ENCODE data around the gene SLC22A15.
A peak's percentile ranks its signal among the peaks of the same experiment; 100 is the strongest.

The SLC22A15 gene

DNA sequence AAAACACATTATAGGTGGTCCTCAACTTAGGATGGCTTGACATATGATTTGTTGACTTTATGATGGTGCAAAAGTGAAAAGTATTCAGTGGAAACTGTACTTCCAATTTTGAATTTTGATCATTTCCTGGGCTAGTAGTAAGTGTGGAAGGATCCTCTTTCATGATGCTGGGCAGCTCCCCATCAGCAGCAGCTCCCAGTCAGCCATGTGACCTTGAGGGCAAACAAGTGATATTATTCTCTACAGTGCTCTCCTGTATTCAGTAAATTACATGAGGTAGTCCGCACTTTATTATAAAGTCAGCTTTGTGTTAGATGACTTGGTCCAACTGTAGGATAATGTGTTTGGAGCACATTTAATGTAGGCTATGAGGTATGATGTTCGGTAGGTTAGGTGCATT is 36.4 kb downstream of the SLC22A15 start:
- no peak for TF ChIP-seq CTCF (IDR thresholded peaks at IDR 0.05; ENCODE audit: insufficient read depth, low read length, poor library complexity, severe bottlenecking)
- Histone ChIP-seq H3K4me3 (replicated peaks; ENCODE audit: low read depth, low read length) (no peak overlapping the region), H3K36me3 (ENCODE audit: control insufficient read depth, insufficient read depth, low read length) (no peaks in the 10 kb centered on the region), H3K27me3 (replicated peaks; ENCODE audit: control insufficient read depth, insufficient read depth, low read length) (no peaks in the 10 kb centered on the region)
- DNase-seq (ENCODE audit: extremely low read depth, insufficient read length): no peak

DNA sequence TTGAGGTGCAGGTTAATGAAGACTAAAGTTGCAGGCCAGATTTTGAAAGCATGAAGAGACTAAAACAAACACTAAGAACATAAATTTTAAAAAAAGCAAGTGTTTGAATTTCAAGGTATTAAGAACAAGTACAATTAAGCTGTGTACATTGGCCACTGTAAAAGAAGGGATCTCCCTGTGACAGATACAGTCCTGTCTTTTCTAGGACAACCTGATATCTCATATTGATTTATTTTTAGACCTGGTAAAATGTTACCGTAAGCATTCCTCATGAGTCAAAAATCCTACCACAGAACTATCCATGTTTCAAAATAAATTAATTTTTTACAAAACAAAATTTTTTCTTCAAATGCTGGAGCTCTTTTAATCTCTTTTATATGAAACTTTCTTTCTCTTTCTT is 39.4 kb downstream of the SLC22A15 start:
- Histone ChIP-seq H3K27me3 (replicated peaks; ENCODE audit: control insufficient read depth, insufficient read depth, low read length) (no peaks in the 10 kb centered on the region), H3K36me3 (ENCODE audit: control insufficient read depth, insufficient read depth, low read length) (no peaks in the 10 kb centered on the region), H3K4me3 (replicated peaks; ENCODE audit: low read depth, low read length) (no peak overlapping the region)
- DNase-seq (ENCODE audit: extremely low read depth, insufficient read length): no peak
- no peak for TF ChIP-seq CTCF (IDR thresholded peaks at IDR 0.05; ENCODE audit: insufficient read depth, low read length, poor library complexity, severe bottlenecking)

GRCh38 chr1:116018007-116018406 is 41.7 kb downstream of the SLC22A15 start:
- no peak for TF ChIP-seq CTCF (IDR thresholded peaks at IDR 0.05; ENCODE audit: insufficient read depth, low read length, poor library complexity, severe bottlenecking)
- no peaks in the 10 kb centered on the region for H3K27me3 ChIP-seq (replicated peaks; ENCODE audit: control insufficient read depth, insufficient read depth, low read length)
- H3K36me3 ChIP-seq (ENCODE audit: control insufficient read depth, insufficient read depth, low read length): no peaks in the 10 kb centered on the region
- H3K4me3 ChIP-seq (replicated peaks; ENCODE audit: low read depth, low read length): no peak overlapping the region
- DNase-seq (ENCODE audit: extremely low read depth, insufficient read length): no peak

- no peak for DNase-seq (ENCODE audit: extremely low read depth, insufficient read length)
- Histone ChIP-seq H3K4me3 (replicated peaks; ENCODE audit: low read depth, low read length) (no peak overlapping the region), H3K27me3 (replicated peaks; ENCODE audit: control insufficient read depth, insufficient read depth, low read length) (no peaks in the 10 kb centered on the region), H3K36me3 (ENCODE audit: control insufficient read depth, insufficient read depth, low read length) (no peaks in the 10 kb centered on the region)
- TF ChIP-seq CTCF (IDR thresholded peaks at IDR 0.05; ENCODE audit: insufficient read depth, low read length, poor library complexity, severe bottlenecking): no peak
These were observed 43.4 kb downstream of the SLC22A15 start for GRCh38 chr1:116019653-116020253.

GRCh38 chr1:116020668-116021272 is 44.5 kb downstream of the SLC22A15 start:
- H3K36me3 ChIP-seq (ENCODE audit: control insufficient read depth, insufficient read depth, low read length): no peaks in the 10 kb centered on the region
- TF ChIP-seq CTCF (IDR thresholded peaks at IDR 0.05; ENCODE audit: insufficient read depth, low read length, poor library complexity, severe bottlenecking): peak; percentile 90
- no peak for DNase-seq (ENCODE audit: extremely low read depth, insufficient read length)
- H3K27me3 ChIP-seq (replicated peaks; ENCODE audit: control insufficient read depth, insufficient read depth, low read length): no peaks in the 10 kb centered on the region
- H3K4me3 ChIP-seq (replicated peaks; ENCODE audit: low read depth, low read length): no peak overlapping the region

All from GM06990 (cell line).